Natural killer cell (primary cell): ENCODE results near the gene MRPL36. TPM values are rescaled to one million over a fixed set of nuclear protein-coding genes. Genes with fewer than 3 reads are reported as not detected.
"Not testable (repeated sequence)": the region's sequence is repeated elsewhere in the genome, so short reads cannot be mapped to it uniquely, and the experiment has no call there.

ENCODE experiments used
- ATAC-seq, 3 donors: fragments of 150-1000 bp in 2 of 3; fragments of 200-7000 bp in 1 of 3; cut with Tn5 transposase; 1 replicate in 1 of 3; 2 replicates in 2 of 3; pipeline ENCODE4 v1.10.0; 2021; ENCODE audit warnings: mild to moderate bottlenecking in 2 of 3, moderate library complexity in 2 of 3
- DNase-seq, 2 donors: peaks; one replicate each; pipeline versions ENCODE4 v3.0.0 to v3.0.0-alpha.2; 2013 to 2021; ENCODE audit warnings: mixed read lengths in 1 of 2
- H3K27ac ChIP-seq: one replicate; pipeline ENCODE4 v1.5.1; 2013; ENCODE audit warnings: mild to moderate bottlenecking, low read length
- H3K27me3 ChIP-seq: one replicate; pipeline ENCODE4 v1.6.1; 2013; ENCODE audit warnings: low read length; ENCODE audit not compliant: control insufficient read depth, insufficient read depth
- H3K36me3 ChIP-seq: one replicate; pipeline ENCODE4 v1.6.1; 2013; ENCODE audit warnings: low read length; ENCODE audit not compliant: control insufficient read depth, insufficient read depth
- H3K4me1 ChIP-seq: one replicate; pipeline ENCODE4 v1.6.1; 2013; ENCODE audit warnings: low read length; ENCODE audit not compliant: control insufficient read depth, insufficient read depth
- H3K4me3 ChIP-seq: one replicate; pipeline ENCODE4 v1.5.1; 2013; ENCODE audit warnings: low read length
- H3K9me3 ChIP-seq: one replicate; pipeline ENCODE4 v1.6.1; 2013; ENCODE audit warnings: low read length; ENCODE audit not compliant: control insufficient read depth, insufficient read depth
- H3K27ac Mint-ChIP-seq, 2 donors: one replicate each; pipeline ENCODE4 v1.8.0; 2022; ENCODE audit warnings: mild to moderate bottlenecking in 2 of 2, mixed read lengths in 2 of 2, moderate library complexity in 1 of 2
- H3K27me3 Mint-ChIP-seq, 2 donors: one replicate each; pipeline ENCODE4 v1.8.0; 2022; ENCODE audit warnings: low read depth in 2 of 2, mixed read lengths in 2 of 2
- H3K36me3 Mint-ChIP-seq: one replicate; pipeline ENCODE4 v1.8.0; 2022; ENCODE audit warnings: mixed read lengths
- H3K4me1 Mint-ChIP-seq, 2 donors: one replicate each; pipeline ENCODE4 v1.8.0; 2022; ENCODE audit warnings: mixed read lengths in 2 of 2
- H3K4me3 Mint-ChIP-seq: one replicate; pipeline ENCODE4 v1.8.0; 2022; ENCODE audit warnings: mild to moderate bottlenecking, moderate library complexity, mixed read lengths
- H3K9me3 Mint-ChIP-seq, 2 donors: one replicate each; pipeline ENCODE4 v1.8.0; 2022; ENCODE audit warnings: mixed read lengths in 2 of 2
- CTCF ChIP-seq: fragments of 200-600 bp; IDR thresholded peaks from one replicate; pipeline ENCODE4 v1.8.0; 2022; ENCODE audit warnings: antibody characterized with exemption
- WGBS: methylation state at CpG from one replicate; pipeline ENCODE4 v1.1.7; 2013; ENCODE audit warnings: missing lambda C conversion rate; ENCODE audit not compliant: insufficient coverage; 5-methylcytosine and 5-hydroxymethylcytosine counted together
- intact Hi-C: fragments of 100-400 bp; cut with micrococcal nuclease; formaldehyde crosslinking; loops from one replicate; pipeline ENCODE4 v1.14.2; 2022
- total RNA-seq, 4 donors: library from RNA; stranded (reverse); fragments of 120-200 nt in 1 of 4; gene quantifications; one replicate each; pipeline versions ENCODE4 v1.2.3 to v1.2.4, GENCODE V29; 2013 to 2022

Gene MRPL36
- total RNA-seq, 3 donors from 2014 or later (not counting 1 experiment from before 2014, with no cell fraction given), result 14.1 to 21.2 (median 17.1) TPM

GRCh38 chr5:1791176-1791575, 8.5 kb downstream of the MRPL36 start:
- Mint-ChIP-seq H3K4me3 (no peak overlapping the region), H3K4me1 (peaks cover 16 to 32% of the 10 kb centered on the region in 2 donors), H3K9me3 (no peaks in the 10 kb centered on the region), H3K27ac (peak overlapping the region; percentile 91 to 93), H3K27me3 (peaks cover 4 to 5% of the 10 kb centered on the region in 2 donors), H3K36me3 (no peaks in the 10 kb centered on the region)
- H3K4me1 ChIP-seq, result peaks cover 28% of the 10 kb centered on the region
- ATAC-seq (no peak), DNase-seq (no peak)
- H3K9me3 ChIP-seq, result no peaks in the 10 kb centered on the region
- H3K4me3 ChIP-seq, result no peak overlapping the region
- TF ChIP-seq CTCF, result no peak
- WGBS, result 98% methylated on average over 3 of the region's 3 CpGs
- H3K27ac ChIP-seq, result peak overlapping the region; percentile 53
- H3K36me3 ChIP-seq, result no peaks in the 10 kb centered on the region
- intact Hi-C loops, result no loop called here
- H3K27me3 ChIP-seq, result no peaks in the 10 kb centered on the region

DNA sequence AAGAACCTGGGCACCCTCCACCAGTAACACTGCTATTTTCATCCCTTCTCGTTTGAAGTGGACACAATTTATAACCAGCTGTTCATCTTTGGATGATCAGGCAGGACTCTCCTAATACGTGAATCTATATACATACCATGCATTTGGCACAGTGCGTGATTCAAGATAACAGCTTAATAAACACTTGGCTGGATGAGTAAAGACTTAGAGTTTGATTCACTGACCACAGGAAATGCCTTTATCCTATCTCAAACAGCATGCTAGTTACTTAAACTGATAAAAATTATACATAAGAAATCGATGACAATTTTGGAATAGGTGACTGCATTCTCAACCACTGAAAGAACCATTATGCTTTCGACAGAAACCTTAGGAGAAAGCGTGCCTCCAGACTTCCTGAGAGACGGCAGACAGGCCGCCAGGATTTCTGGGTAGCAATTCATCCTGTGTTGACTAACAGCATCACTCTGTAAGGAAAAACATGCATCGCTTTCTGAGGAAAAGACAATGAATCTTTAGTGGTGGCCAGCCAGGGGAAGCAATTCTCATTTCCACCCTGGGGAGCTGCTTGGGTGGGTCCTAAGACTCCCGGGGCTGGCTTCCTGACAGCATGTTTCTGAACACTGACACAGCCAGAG, 9.7 kb downstream of the MRPL36 start:
- ATAC-seq (no peak), DNase-seq (no peak)
- H3K27me3 Mint-ChIP-seq, result peaks cover 5 to 8% of the 10 kb centered on the region in 2 donors
- Histone ChIP-seq H3K4me3 (no peak overlapping the region), H3K27ac (no peak overlapping the region), H3K4me1 (peaks cover 31% of the 10 kb centered on the region), H3K27me3 (no peaks in the 10 kb centered on the region), H3K9me3 (no peaks in the 10 kb centered on the region), H3K36me3 (no peaks in the 10 kb centered on the region)
- no peak for TF ChIP-seq CTCF
- no peaks in the 10 kb centered on the region for H3K9me3 Mint-ChIP-seq
- H3K27ac Mint-ChIP-seq, result no peak overlapping the region
- H3K36me3 Mint-ChIP-seq, result no peaks in the 10 kb centered on the region
- WGBS, result 70% methylated on average over 10 of the region's 10 CpGs
- peaks cover 16 to 30% of the 10 kb centered on the region in 2 donors for H3K4me1 Mint-ChIP-seq
- H3K4me3 Mint-ChIP-seq, result no peak overlapping the region
- intact Hi-C loops, result no loop called here

DNA sequence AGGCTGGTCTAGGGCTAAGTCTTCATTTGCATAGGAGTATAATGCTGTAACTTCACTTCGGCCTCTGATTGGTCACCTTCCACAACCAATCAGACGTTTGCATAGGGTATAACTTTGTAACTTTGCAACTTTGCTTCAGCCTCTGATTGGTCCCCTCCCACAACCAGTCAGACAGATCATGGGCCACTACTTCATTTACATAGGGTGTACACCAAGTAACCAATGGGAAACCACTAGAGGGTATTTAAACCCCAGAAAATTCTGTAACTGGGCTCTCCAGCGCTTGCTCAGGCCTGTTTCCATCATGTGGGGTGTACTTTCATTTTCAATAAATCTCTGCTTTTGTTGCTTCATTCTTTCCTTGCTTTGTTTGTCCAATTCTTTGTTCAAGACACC, 10.2 kb downstream of the MRPL36 start:
- peaks cover 16 to 28% of the 10 kb centered on the region in 2 donors for H3K4me1 Mint-ChIP-seq
- H3K4me1 ChIP-seq, result peaks cover 34% of the 10 kb centered on the region
- WGBS, result 85% methylated on average over 3 of the region's 3 CpGs
- H3K36me3 Mint-ChIP-seq, ATAC-seq, intact Hi-C loops, H3K9me3 ChIP-seq, H3K36me3 ChIP-seq, H3K27me3 ChIP-seq, H3K4me3 Mint-ChIP-seq, DNase-seq, H3K4me3 ChIP-seq, H3K27ac Mint-ChIP-seq, H3K27ac ChIP-seq, H3K9me3 Mint-ChIP-seq: not testable (repeated sequence)
- peaks cover 10 to 12% of the 10 kb centered on the region in 2 donors for H3K27me3 Mint-ChIP-seq

GRCh38 chr5:1788828-1789227, 10.8 kb downstream of the MRPL36 start:
- H3K27ac ChIP-seq, result no peak overlapping the region
- H3K36me3 ChIP-seq, result no peaks in the 10 kb centered on the region
- Mint-ChIP-seq H3K36me3 (no peaks in the 10 kb centered on the region), H3K4me1 (peaks cover 16 to 28% of the 10 kb centered on the region in 2 donors), H3K4me3 (no peak overlapping the region), H3K27ac (no peak overlapping the region), H3K27me3 (peaks cover 14 to 15% of the 10 kb centered on the region in 2 donors), H3K9me3 (no peaks in the 10 kb centered on the region)
- H3K4me1 ChIP-seq, result peaks cover 31% of the 10 kb centered on the region
- TF ChIP-seq CTCF, result no peak
- DNase-seq (no peak), ATAC-seq (no peak)
- no peaks in the 10 kb centered on the region for H3K27me3 ChIP-seq
- intact Hi-C loops, result no loop called here
- WGBS, result 89% methylated on average over 15 of the region's 15 CpGs
- no peaks in the 10 kb centered on the region for H3K9me3 ChIP-seq
- H3K4me3 ChIP-seq, result no peak overlapping the region
